ENCODE results near the gene TMEM108.

Gene TMEM108

DNA sequence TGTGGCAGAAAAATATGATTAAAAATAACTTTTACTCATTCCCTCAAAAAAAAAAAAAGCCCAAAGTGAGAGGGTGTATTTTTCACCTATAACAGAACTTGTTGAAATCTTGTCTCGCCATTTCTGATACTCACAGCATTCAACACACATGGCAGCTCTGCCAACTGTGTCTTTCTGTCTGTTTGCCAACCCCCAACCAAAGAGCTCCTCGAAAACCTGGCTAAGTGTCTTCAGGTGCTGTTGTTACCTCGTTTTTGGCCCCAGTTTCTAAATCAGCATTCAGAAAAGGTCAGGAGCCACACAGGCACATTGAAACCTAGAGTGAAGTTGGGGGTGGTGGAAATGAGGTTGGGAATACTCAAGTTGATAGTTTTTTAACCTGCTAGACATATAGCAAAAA lies 123.5 kb downstream of the TMEM108 start:
- TF ChIP-seq CTCF (IDR thresholded peaks at IDR 0.05; ENCODE audit: extremely low read depth, insufficient read depth, missing control alignments) = no peak
- in situ Hi-C loops (cut with MboI; ENCODE audit: low pct_unique_long_range_greater_than_20kb, low sequenced_read_pairs, unreplicated experiment) = no loop called here
- DNase-seq (ENCODE audit: low spot score) = no peak

DNA sequence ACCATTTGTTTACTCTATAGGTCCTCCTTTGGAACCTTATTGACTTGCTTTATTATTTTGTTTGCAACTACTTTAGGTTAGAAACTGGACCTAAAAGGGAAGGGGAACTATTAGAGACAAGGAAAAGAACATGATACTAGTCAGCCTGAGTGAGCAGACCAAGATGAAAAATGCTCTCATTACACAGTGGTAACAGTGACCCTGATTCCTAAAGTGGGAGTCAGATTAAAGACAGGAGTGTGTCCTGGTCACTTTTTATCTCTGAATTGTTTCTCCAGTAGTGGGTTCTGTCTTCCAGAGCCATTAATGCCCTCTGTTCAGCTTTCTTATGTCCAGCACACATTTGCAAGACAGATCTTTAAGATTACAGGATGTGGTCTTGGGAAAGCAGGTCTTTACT lies 124.1 kb downstream of the TMEM108 start:
- TF ChIP-seq CTCF (IDR thresholded peaks at IDR 0.05; ENCODE audit: extremely low read depth, insufficient read depth, missing control alignments) = no peak
- in situ Hi-C loops (cut with MboI; ENCODE audit: low pct_unique_long_range_greater_than_20kb, low sequenced_read_pairs, unreplicated experiment) = no loop called here

DNA sequence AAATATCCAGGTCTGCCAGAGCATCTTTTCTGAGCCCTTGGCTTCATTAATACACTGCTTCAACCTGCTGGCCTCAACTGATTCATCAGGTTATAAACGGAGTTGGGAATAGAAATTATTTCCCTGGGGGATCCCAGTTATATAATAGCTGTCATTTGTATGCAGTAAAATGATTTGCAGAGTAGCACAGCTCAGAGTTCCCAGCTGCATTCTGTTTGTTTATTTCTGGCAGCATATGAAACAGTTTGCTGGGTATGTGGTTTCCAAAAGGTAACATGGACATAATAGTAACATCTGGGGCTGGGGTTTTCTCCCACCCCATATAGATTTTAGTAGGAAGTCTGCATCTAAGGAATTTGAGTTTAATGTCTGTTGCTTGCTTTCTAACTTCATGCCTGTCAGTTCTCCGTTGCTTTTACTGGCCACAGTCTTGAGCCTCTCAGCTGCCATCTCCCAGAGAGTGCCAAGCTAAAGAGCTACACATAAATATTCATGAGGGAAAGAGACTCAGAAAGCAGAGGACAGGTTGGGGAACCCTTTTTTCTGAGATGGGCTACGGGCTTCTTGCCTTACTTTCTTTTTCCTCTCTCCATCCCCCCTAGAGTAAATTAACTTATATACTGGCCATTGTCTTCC lies 124.6 kb downstream of the TMEM108 start:
- in situ Hi-C loops (cut with MboI; ENCODE audit: low pct_unique_long_range_greater_than_20kb, low sequenced_read_pairs, unreplicated experiment) = no loop called here
- TF ChIP-seq CTCF (IDR thresholded peaks at IDR 0.05; ENCODE audit: extremely low read depth, insufficient read depth, missing control alignments) = no peak
- DNase-seq (ENCODE audit: low spot score) = no peak

More for the DNA sequence above, 124.1 kb downstream of the TMEM108 start:
- DNase-seq (ENCODE audit: low spot score) = no peak

- DNase-seq (ENCODE audit: low spot score) = no peak
These were observed 129.3 kb downstream of the TMEM108 start for GRCh38 chr3:133167340-133168024.

DNA sequence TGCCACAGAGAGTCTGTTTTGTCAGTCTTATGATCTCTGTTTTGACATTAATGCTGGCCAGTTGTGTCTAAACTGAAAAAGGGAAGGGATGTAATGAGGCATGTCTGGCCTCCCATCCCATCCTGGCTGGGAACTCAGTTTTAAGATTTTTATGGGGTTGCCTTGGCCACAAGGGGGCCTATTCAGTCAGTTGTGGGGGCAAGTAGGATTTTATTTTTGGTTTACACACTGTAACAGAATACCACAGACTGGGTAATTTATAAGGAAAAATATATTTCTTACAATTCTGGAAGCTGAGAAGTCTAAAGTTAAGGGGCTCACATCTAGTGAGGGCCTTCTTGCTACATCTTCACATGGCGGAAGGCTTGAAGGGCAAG lies 129.8 kb downstream of the TMEM108 start:
- DNase-seq (ENCODE audit: low spot score) = no peak
- in situ Hi-C loops (cut with MboI; ENCODE audit: low pct_unique_long_range_greater_than_20kb, low sequenced_read_pairs, unreplicated experiment) = no loop called here
- TF ChIP-seq CTCF (IDR thresholded peaks at IDR 0.05; ENCODE audit: extremely low read depth, insufficient read depth, missing control alignments) = peak; percentile 5

More at GRCh38 chr3:133167340-133168024, 129.3 kb downstream of the TMEM108 start:
- no peak for TF ChIP-seq CTCF (IDR thresholded peaks at IDR 0.05; ENCODE audit: extremely low read depth, insufficient read depth, missing control alignments)
- in situ Hi-C loops (cut with MboI; ENCODE audit: low pct_unique_long_range_greater_than_20kb, low sequenced_read_pairs, unreplicated experiment) = no loop called here

- TF ChIP-seq CTCF (IDR thresholded peaks at IDR 0.05; ENCODE audit: extremely low read depth, insufficient read depth, missing control alignments) = no peak
- DNase-seq (ENCODE audit: low spot score) = no peak
- in situ Hi-C loops (cut with MboI; ENCODE audit: low pct_unique_long_range_greater_than_20kb, low sequenced_read_pairs, unreplicated experiment) = no loop called here
These were observed 131.3 kb downstream of the TMEM108 start for GRCh38 chr3:133169331-133170068.

All from GM13977 (cell line).